NT2/D1 (cell line): ENCODE measurements around the gene NRCAM.

ENCODE experiments used
- DNase-seq: peaks from one replicate; pipeline ENCODE4 v3.0.0-alpha.2; 2011; ENCODE audit warnings: low read depth, low spot score
- H3K27me3 ChIP-seq: 2 replicates; pipeline ENCODE4 v1.6.0; 2011; ENCODE audit warnings: mild to moderate bottlenecking; ENCODE audit not compliant: insufficient read length, insufficient read depth
- H3K36me3 ChIP-seq: 2 replicates; pipeline ENCODE4 v1.6.1; 2011; ENCODE audit warnings: mild to moderate bottlenecking, low read length, mixed read lengths; ENCODE audit not compliant: insufficient read depth, insufficient read length
- H3K4me1 ChIP-seq: 2 replicates; pipeline ENCODE4 v1.5.1; 2011; ENCODE audit not compliant: insufficient read depth, insufficient read length
- H3K4me3 ChIP-seq: 2 replicates; pipeline ENCODE4 v1.5.1; 2011; ENCODE audit warnings: low read depth; ENCODE audit not compliant: insufficient read length
- H3K9ac ChIP-seq: 2 replicates; pipeline ENCODE4 v1.6.0; 2011; ENCODE audit warnings: low read depth; ENCODE audit not compliant: insufficient read length
- H3K9me3 ChIP-seq: 2 replicates; pipeline ENCODE4 v1.5.1; 2011; ENCODE audit warnings: mild to moderate bottlenecking, low read length; ENCODE audit not compliant: insufficient read depth
- SUZ12 ChIP-seq: IDR thresholded peaks from 2 replicates; pipeline ENCODE4 v1.6.1; 2011; ENCODE audit not compliant: insufficient read length, insufficient read depth; ENCODE audit errors: extremely low read depth
- YY1 ChIP-seq: IDR thresholded peaks from 2 replicates; pipeline ENCODE4 v1.6.1; 2011; ENCODE audit not compliant: insufficient read length, insufficient read depth
- ZNF274 ChIP-seq: IDR thresholded peaks from 2 replicates; pipeline ENCODE4 v1.6.1; 2011; ENCODE audit warnings: mild to moderate bottlenecking, low read depth, low read length

NRCAM gene

GRCh38 chr7:108434010-108434409, 22.2 kb downstream of the NRCAM start:
- Histone ChIP-seq H3K4me1 (no peaks in the 10 kb centered on the region), H3K9me3 (no peaks in the 10 kb centered on the region), H3K4me3 (no peak overlapping the region), H3K36me3 (no peaks in the 10 kb centered on the region), H3K9ac (no peak overlapping the region), H3K27me3 (no peaks in the 10 kb centered on the region)
- DNase-seq, result no peak
- TF ChIP-seq SUZ12 (no peak), YY1 (no peak), ZNF274 (no peak)

- Histone ChIP-seq H3K4me1 (no peaks in the 10 kb centered on the region), H3K27me3 (no peaks in the 10 kb centered on the region), H3K9me3 (no peaks in the 10 kb centered on the region), H3K4me3 (no peak overlapping the region), H3K36me3 (no peaks in the 10 kb centered on the region), H3K9ac (no peak overlapping the region)
- DNase-seq, result no peak
- no peak for TF ChIP-seq ZNF274
- no peak for TF ChIP-seq SUZ12
- TF ChIP-seq YY1, result no peak
Observed at GRCh38 chr7:108431099-108431498, 25.1 kb downstream of the NRCAM start.

- no peaks in the 10 kb centered on the region for H3K36me3 ChIP-seq
- DNase-seq, result no peak
- no peak for TF ChIP-seq YY1
- TF ChIP-seq ZNF274, result no peak
- TF ChIP-seq SUZ12, result no peak
- no peaks in the 10 kb centered on the region for H3K4me1 ChIP-seq
- H3K9ac ChIP-seq, result no peak overlapping the region
- no peaks in the 10 kb centered on the region for H3K9me3 ChIP-seq
- H3K27me3 ChIP-seq, result no peaks in the 10 kb centered on the region
- no peak overlapping the region for H3K4me3 ChIP-seq
Observed at GRCh38 chr7:108430664-108431063, 25.6 kb downstream of the NRCAM start.

- no peaks in the 10 kb centered on the region for H3K27me3 ChIP-seq
Observed at GRCh38 chr7:108427766-108428165, 28.5 kb downstream of the NRCAM start.

GRCh38 chr7:108425714-108426275, 30.4 kb downstream of the NRCAM start:
- DNase-seq, result no peak
- no peak overlapping the region for H3K9ac ChIP-seq
- H3K36me3 ChIP-seq, result no peaks in the 10 kb centered on the region
- H3K27me3 ChIP-seq, result no peaks in the 10 kb centered on the region
- H3K4me3 ChIP-seq, result no peak overlapping the region
- H3K9me3 ChIP-seq, result no peaks in the 10 kb centered on the region
- no peaks in the 10 kb centered on the region for H3K4me1 ChIP-seq
- no peak for TF ChIP-seq ZNF274
- no peak for TF ChIP-seq SUZ12
- TF ChIP-seq YY1, result no peak

More at GRCh38 chr7:108427766-108428165, 28.5 kb downstream of the NRCAM start:
- no peaks in the 10 kb centered on the region for H3K36me3 ChIP-seq
- no peak for TF ChIP-seq ZNF274
- no peak for TF ChIP-seq SUZ12
- TF ChIP-seq YY1, result no peak
- H3K9ac ChIP-seq, result no peak overlapping the region
- no peak overlapping the region for H3K4me3 ChIP-seq
- no peaks in the 10 kb centered on the region for H3K9me3 ChIP-seq
- DNase-seq, result no peak
- H3K4me1 ChIP-seq, result no peaks in the 10 kb centered on the region

GRCh38 chr7:108424013-108424412, 32.2 kb downstream of the NRCAM start:
- Histone ChIP-seq H3K4me3 (no peak overlapping the region), H3K9me3 (no peaks in the 10 kb centered on the region), H3K27me3 (no peaks in the 10 kb centered on the region), H3K4me1 (no peaks in the 10 kb centered on the region), H3K36me3 (no peaks in the 10 kb centered on the region), H3K9ac (no peak overlapping the region)
- TF ChIP-seq YY1 (no peak), SUZ12 (no peak), ZNF274 (no peak)
- no peak for DNase-seq

- H3K36me3 ChIP-seq, result no peaks in the 10 kb centered on the region
- no peak for TF ChIP-seq ZNF274
- no peak for TF ChIP-seq SUZ12
- TF ChIP-seq YY1, result no peak
- H3K9me3 ChIP-seq, result no peaks in the 10 kb centered on the region
- no peak overlapping the region for H3K4me3 ChIP-seq
- no peaks in the 10 kb centered on the region for H3K27me3 ChIP-seq
- no peak overlapping the region for H3K9ac ChIP-seq
- H3K4me1 ChIP-seq, result no peaks in the 10 kb centered on the region
- no peak for DNase-seq
Observed at GRCh38 chr7:108423089-108423989, 32.9 kb downstream of the NRCAM start.
